Muscle of arm (tissue), 12 donors: ENCODE results near the gene MORC3. TPM values are rescaled to one million over a fixed set of nuclear protein-coding genes. Genes with fewer than 3 reads are reported as not detected.
"Not testable (repeated sequence)": the region's sequence is repeated elsewhere in the genome, so short reads cannot be mapped to it uniquely, and the experiment has no call there.

Experiments used
- DNase-seq: peaks from one replicate; pipeline ENCODE4 v3.0.0-alpha.2; 2013
- polyA plus RNA-seq, 12 donors: library from polyadenylated mRNA; unstranded; fragments of 120-200 nt; gene quantifications; one replicate each; pipeline ENCODE4 v1.2.1, GENCODE V29; 2013; ENCODE audit not compliant: insufficient read length in 12 of 12

MORC3 gene
- polyA plus RNA-seq, 12 donors: 37.0 to 60.5 (median 49.1) TPM; not detected in 1

- DNase-seq: peak; percentile 67
These were observed 1.5 kb downstream of the MORC3 start for GRCh38 chr21:36321325-36322082.

GRCh38 chr21:36322083-36322424, 2.1 kb downstream of the MORC3 start:
- no peak for DNase-seq

GRCh38 chr21:36323032-36323431, 3.0 kb downstream of the MORC3 start:
- DNase-seq: peak; percentile 29

GRCh38 chr21:36325373-36326010, 5.5 kb downstream of the MORC3 start:
- no peak for DNase-seq

GRCh38 chr21:36330904-36331303, 10.9 kb downstream of the MORC3 start:
- DNase-seq: peak; percentile 34

GRCh38 chr21:36337099-36337509, 17.1 kb downstream of the MORC3 start:
- no peak for DNase-seq

GRCh38 chr21:36338975-36339374, 19.0 kb downstream of the MORC3 start:
- no peak for DNase-seq

- DNase-seq: not testable (repeated sequence)
These were observed 22.6 kb downstream of the MORC3 start for GRCh38 chr21:36342581-36342980.

GRCh38 chr21:36344931-36345330, 24.9 kb downstream of the MORC3 start:
- DNase-seq: no peak

- no peak for DNase-seq
These were observed 27.4 kb downstream of the MORC3 start for GRCh38 chr21:36347278-36347961.

- DNase-seq: no peak
These were observed 27.9 kb downstream of the MORC3 start for GRCh38 chr21:36347962-36348328.

- DNase-seq: no peak
These were observed 29.3 kb downstream of the MORC3 start for GRCh38 chr21:36349315-36349714.

GRCh38 chr21:36350282-36350910, 30.4 kb downstream of the MORC3 start:
- no peak for DNase-seq

GRCh38 chr21:36354918-36355680, 35.1 kb downstream of the MORC3 start:
- DNase-seq: no peak

- no peak for DNase-seq
These were observed 35.9 kb downstream of the MORC3 start for GRCh38 chr21:36355868-36356267.

GRCh38 chr21:36359185-36359584, 39.2 kb downstream of the MORC3 start:
- DNase-seq: no peak

- no peak for DNase-seq
These were observed 49.2 kb downstream of the MORC3 start for GRCh38 chr21:36369064-36369685.

- DNase-seq: no peak
These were observed 56.0 kb downstream of the MORC3 start for GRCh38 chr21:36375994-36376393.

- DNase-seq: no peak
These were observed 57.4 kb downstream of the MORC3 start for GRCh38 chr21:36377391-36377842.

- DNase-seq: no peak
These were observed 59.3 kb downstream of the MORC3 start for GRCh38 chr21:36379251-36379650.
